ENCODE data around the gene TANK.
"Not testable (repeated sequence)": the region's sequence is repeated elsewhere in the genome, so short reads cannot be mapped to it uniquely, and the experiment has no call there.

- not testable (repeated sequence) for TF ChIP-seq CTCF (conservative IDR thresholded peaks at IDR 0.05; ENCODE audit: low read depth, low read length); EZH2 (IDR thresholded peaks at IDR 0.05; ENCODE audit: borderline replicate concordance, low read depth, low read length, poor library complexity, severe bottlenecking)
Observed at GRCh38 chr2:161279230-161279815, 119.1 kb downstream of the TANK start.
